ENCODE measurements around the gene OLIG2.

OLIG2 gene

DNA sequence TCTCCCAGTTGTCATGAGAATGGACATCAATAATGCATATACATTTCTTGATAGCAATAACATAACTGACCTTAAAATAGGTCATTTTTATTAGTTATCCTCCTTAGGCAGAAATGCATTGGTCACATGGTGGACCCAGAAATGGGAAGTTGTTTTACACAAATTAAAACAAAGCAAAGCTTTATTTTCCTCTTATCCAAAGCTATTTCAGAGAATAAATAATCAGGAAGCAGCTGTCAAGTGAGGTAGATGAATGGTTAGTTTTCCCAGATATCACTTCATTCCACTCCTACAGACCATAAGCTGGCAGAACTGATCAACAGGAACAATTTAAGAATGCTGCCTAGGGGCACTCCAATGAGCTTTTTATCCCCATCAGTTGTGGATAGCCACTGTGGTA lies 28.2 kb downstream of the OLIG2 start:
- Histone ChIP-seq H3K4me3 (no peak overlapping the region), H3K27ac (no peak overlapping the region), H3K4me1 (no peaks in the 10 kb centered on the region), H3K36me3 (no peaks in the 10 kb centered on the region), H3K27me3 (peaks cover 0 to 17% of the 10 kb centered on the region in 2 donors), H3K9me3 (no peaks in the 10 kb centered on the region)
- intact Hi-C loops (cut with DNase I; ENCODE audit: low total_unique reads): no loop called here
- no peak for DNase-seq
- TF ChIP-seq, protein P1, sequence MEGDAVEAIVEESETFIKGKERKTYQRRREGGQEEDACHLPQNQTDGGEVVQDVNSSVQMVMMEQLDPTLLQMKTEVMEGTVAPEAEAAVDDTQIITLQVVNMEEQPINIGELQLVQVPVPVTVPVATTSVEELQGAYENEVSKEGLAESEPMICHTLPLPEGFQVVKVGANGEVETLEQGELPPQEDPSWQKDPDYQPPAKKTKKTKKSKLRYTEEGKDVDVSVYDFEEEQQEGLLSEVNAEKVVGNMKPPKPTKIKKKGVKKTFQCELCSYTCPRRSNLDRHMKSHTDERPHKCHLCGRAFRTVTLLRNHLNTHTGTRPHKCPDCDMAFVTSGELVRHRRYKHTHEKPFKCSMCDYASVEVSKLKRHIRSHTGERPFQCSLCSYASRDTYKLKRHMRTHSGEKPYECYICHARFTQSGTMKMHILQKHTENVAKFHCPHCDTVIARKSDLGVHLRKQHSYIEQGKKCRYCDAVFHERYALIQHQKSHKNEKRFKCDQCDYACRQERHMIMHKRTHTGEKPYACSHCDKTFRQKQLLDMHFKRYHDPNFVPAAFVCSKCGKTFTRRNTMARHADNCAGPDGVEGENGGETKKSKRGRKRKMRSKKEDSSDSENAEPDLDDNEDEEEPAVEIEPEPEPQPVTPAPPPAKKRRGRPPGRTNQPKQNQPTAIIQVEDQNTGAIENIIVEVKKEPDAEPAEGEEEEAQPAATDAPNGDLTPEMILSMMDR (IDR thresholded peaks at IDR 0.05): no peak

DNA sequence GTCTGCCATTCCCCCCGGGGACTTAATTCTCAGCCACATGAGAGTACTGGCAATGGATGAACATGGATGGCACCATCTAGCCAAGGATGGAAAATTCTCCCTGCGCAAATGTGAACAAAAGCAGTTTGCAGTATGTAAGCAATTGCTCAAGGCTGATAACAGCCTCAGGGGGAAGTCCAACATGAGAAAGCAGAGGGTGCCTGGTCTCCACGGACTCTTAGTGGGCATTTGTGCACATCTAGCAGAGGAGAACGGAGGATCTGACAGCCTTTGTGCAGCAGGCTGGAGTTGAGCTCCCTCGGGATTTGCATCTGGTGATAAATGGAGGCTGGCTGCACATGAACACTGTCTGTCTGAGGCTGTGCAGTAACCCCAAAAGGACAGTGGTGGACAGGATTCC lies 30.3 kb downstream of the OLIG2 start:
- H3K4me1 ChIP-seq: no peaks in the 10 kb centered on the region
- no peak for DNase-seq
- H3K9me3 ChIP-seq: no peaks in the 10 kb centered on the region
- H3K36me3 ChIP-seq: no peaks in the 10 kb centered on the region
- intact Hi-C loops (cut with DNase I; ENCODE audit: low total_unique reads): no loop called here
- TF ChIP-seq, protein P1 (IDR thresholded peaks at IDR 0.05): no peak
- no peak overlapping the region for H3K4me3 ChIP-seq
- H3K27me3 ChIP-seq: peaks cover 0 to 31% of the 10 kb centered on the region in 2 donors
- H3K27ac ChIP-seq: no peak overlapping the region

- intact Hi-C loops (cut with DNase I; ENCODE audit: low total_unique reads): no loop called here
- TF ChIP-seq, protein P1 (IDR thresholded peaks at IDR 0.05): no peak
These were observed 31.7 kb downstream of the OLIG2 start for GRCh38 chr21:33057385-33057940.

DNA sequence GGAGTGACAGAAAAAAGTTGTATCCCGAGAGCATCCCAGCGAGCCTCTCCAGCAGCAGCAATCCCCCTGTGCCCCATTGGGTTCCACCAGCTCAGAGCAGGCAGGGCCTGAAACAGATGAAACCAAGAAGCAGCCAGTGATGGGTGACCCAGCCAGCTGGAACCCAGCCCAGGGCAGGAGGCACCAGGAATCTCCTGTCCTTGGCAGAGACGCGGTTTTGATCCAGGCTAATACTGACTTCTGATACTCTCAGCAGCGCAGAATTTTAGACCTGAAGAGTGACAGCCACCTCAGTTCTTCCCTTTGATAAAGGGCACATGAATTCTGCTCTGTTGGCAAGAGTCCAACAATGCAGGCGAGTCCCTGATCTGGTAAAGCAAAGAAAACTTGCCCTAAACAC lies 32.8 kb downstream of the OLIG2 start:
- no peaks in the 10 kb centered on the region for H3K4me1 ChIP-seq
- TF ChIP-seq, protein P1 (IDR thresholded peaks at IDR 0.05): no peak
- no peak overlapping the region for H3K4me3 ChIP-seq
- H3K36me3 ChIP-seq: no peaks in the 10 kb centered on the region
- peaks cover 0 to 46% of the 10 kb centered on the region in 2 donors for H3K27me3 ChIP-seq
- DNase-seq: no peak
- H3K9me3 ChIP-seq: no peaks in the 10 kb centered on the region
- intact Hi-C loops (cut with DNase I; ENCODE audit: low total_unique reads): no loop called here
- H3K27ac ChIP-seq: no peak overlapping the region

More at GRCh38 chr21:33057385-33057940, 31.7 kb downstream of the OLIG2 start:
- Histone ChIP-seq H3K9me3 (no peaks in the 10 kb centered on the region), H3K4me3 (no peak overlapping the region), H3K36me3 (no peaks in the 10 kb centered on the region), H3K27ac (no peak overlapping the region), H3K27me3 (peaks cover 0 to 42% of the 10 kb centered on the region in 2 donors), H3K4me1 (no peaks in the 10 kb centered on the region)
- DNase-seq: no peak

- TF ChIP-seq, protein P1 (IDR thresholded peaks at IDR 0.05): no peak
- no peaks in the 10 kb centered on the region for H3K4me1 ChIP-seq
- DNase-seq: no peak
- peaks cover 0 to 50% of the 10 kb centered on the region in 2 donors for H3K27me3 ChIP-seq
- H3K36me3 ChIP-seq: no peaks in the 10 kb centered on the region
- H3K9me3 ChIP-seq: no peaks in the 10 kb centered on the region
- H3K27ac ChIP-seq: no peak overlapping the region
- intact Hi-C loops (cut with DNase I; ENCODE audit: low total_unique reads): no loop called here
- no peak overlapping the region for H3K4me3 ChIP-seq
These were observed 33.2 kb downstream of the OLIG2 start for GRCh38 chr21:33058957-33059356.

- intact Hi-C loops (cut with DNase I; ENCODE audit: low total_unique reads): no loop called here
- Histone ChIP-seq H3K36me3 (no peaks in the 10 kb centered on the region), H3K27me3 (peaks cover 0 to 55% of the 10 kb centered on the region in 2 donors), H3K4me3 (no peak overlapping the region), H3K4me1 (no peaks in the 10 kb centered on the region), H3K27ac (no peak overlapping the region), H3K9me3 (no peaks in the 10 kb centered on the region)
- TF ChIP-seq, protein P1 (IDR thresholded peaks at IDR 0.05): no peak
- DNase-seq: no peak
These were observed 33.7 kb downstream of the OLIG2 start for GRCh38 chr21:33059380-33059841.
